Adrenal gland (tissue), 12 donors: ENCODE measurements around the gene HES5. TPM values are rescaled to one million over a fixed set of nuclear protein-coding genes. Genes with fewer than 3 reads are reported as not detected.

Experiments
- DNase-seq, 7 donors: peaks; one replicate each; pipeline ENCODE4 v3.0.0-alpha.2; 2019 to 2020
- H3K27ac ChIP-seq, 5 donors: fragments of 200-600 bp; sonication (generic) in 4 of 5; 1 replicate in 3 of 5; 2 replicates in 2 of 5; pipeline versions ENCODE4 v1.5.1 to v1.8.0; 2016 to 2020; ENCODE audit warnings: mild to moderate bottlenecking in 1 of 5
- H3K27me3 ChIP-seq: fragments of 200-600 bp; 2 replicates; pipeline ENCODE4 v1.8.0; 2021
- H3K36me3 ChIP-seq, 2 donors: fragments of 200-600 bp; replicated peaks in 1 of 2; 1 replicate in 1 of 2; 2 replicates in 1 of 2; pipeline versions ENCODE4 v1.5.1 to v1.8.0; 2018 to 2022
- H3K4me1 ChIP-seq, 2 donors: fragments of 200-600 bp; replicated peaks in 1 of 2; 1 replicate in 1 of 2; 2 replicates in 1 of 2; pipeline versions ENCODE4 v1.5.1 to v1.8.0; 2018 to 2021
- H3K4me3 ChIP-seq, 4 donors: fragments of 200-600 bp; sonication (generic) in 3 of 4; one replicate each; pipeline ENCODE4 v1.5.1; 2016 to 2018
- H3K9me3 ChIP-seq, 3 donors: fragments of 200-600 bp; sonication (generic) in 1 of 3; replicated peaks in 1 of 3; 1 replicate in 2 of 3; 2 replicates in 1 of 3; pipeline versions ENCODE4 v1.5.1 to v1.8.0; 2016 to 2021
- POLR2A ChIP-seq, 2 donors: fragments of 450-650 bp; IDR thresholded peaks; one replicate each; pipeline ENCODE4 v1.6.1; 2017; ENCODE audit warnings: antibody characterized with exemption in 2 of 2, mild to moderate bottlenecking in 2 of 2, moderate library complexity in 1 of 2
- WGBS, 4 donors: extraction: QIAGEN DNeasy Blood & Tissue Kit in 2 of 4; methylation state at CpG; one replicate each; pipeline versions ENCODE4 v1.1.5 to v1.1.7; 2013 to 2017; 5-methylcytosine and 5-hydroxymethylcytosine counted together
- intact Hi-C, 2 donors: fragments of 100-400 bp; cut with DNase I; formaldehyde crosslinking; loops; one replicate each; pipeline versions ENCODE4 v1.14.1 to v1.15.0; 2022 to 2023
- polyA plus RNA-seq, 3 donors: library from polyadenylated mRNA; stranded (reverse); fragments of 200-250 nt in 2 of 3; fragments of 350-450 nt in 1 of 3; fragmentation: Illumina TruSeq in 1 of 3; extraction: RNeasy Lipid Tissue Mini Kit (QIAGEN cat#74804) in 1 of 3; gene quantifications; one replicate each; pipeline ENCODE4 v1.2.3, GENCODE V29; 2013 to 2014
- total RNA-seq, 9 donors: library from RNA; depleted of rRNA in 4 of 9; stranded (reverse); fragments of >200 nt in 4 of 9; fragments of 120-200 nt in 1 of 9; fragmentation: NEBNext Ultra II Directional in 1 of 9; extraction: Animal tissue kit (Norgen Biotek cat#: 25700) in 1 of 9; gene quantifications; one replicate each; pipeline versions ENCODE4 v1.1.0 to v1.2.4, GENCODE V29; 2013 to 2023
- TF ChIP-seq, protein P1 (sequence below), 6 experiments: fragments of 450-650 bp in 4 of 6; fragments of 200-600 bp in 2 of 6; sonication (generic) in 1 of 6; IDR thresholded peaks; 1 replicate in 5 of 6; 2 replicates in 1 of 6; pipeline versions ENCODE4 v1.5.1 to v1.8.0; 2016 to 2021; ENCODE audit warnings: antibody characterized with exemption in 6 of 6, mild to moderate bottlenecking in 2 of 6, moderate library complexity in 1 of 6
- donor health status: healthy with polysubstance abuse.
- donor health status: Bipolar disorder and iron deficiency.
- donor health status: DM: yes; HTN: yes; CAD: no.
- donor health status: DM: no; HTN: no; CAD: no.
- donor health status: DM: no; HTN: no; CAD: no.
- donor health status: DM: yes; HTN: yes; CAD: no.

Gene HES5
- total and polyA plus RNA-seq, 12 donors, result 0.28 TPM; not detected in 11

DNA sequence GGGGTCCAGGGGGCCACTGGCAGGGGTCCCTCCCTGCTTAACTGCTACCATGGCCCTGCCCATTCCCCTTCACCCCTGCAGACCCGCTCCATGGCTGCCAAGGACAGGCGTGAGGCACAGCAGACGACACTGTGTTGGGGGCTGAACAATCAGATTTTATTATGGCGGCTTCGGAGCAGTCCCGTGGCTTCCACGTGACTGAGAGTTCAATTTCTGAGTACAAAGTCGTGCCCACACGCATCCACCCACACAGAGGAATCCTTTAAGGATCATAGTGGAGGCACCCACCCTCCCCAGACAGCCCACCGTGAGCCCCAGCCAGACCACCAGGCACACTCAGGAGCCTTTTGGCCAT, 1.5 kb downstream of the HES5 start:
- intact Hi-C loops, result no loop called here
- Histone ChIP-seq H3K36me3 (no peaks in the 10 kb centered on the region), H3K9me3 (no peaks in the 10 kb centered on the region), H3K27me3 (peaks cover 33% of the 10 kb centered on the region), H3K4me1 (peaks cover 28 to 57% of the 10 kb centered on the region in 2 donors), H3K27ac (no peak overlapping the region), H3K4me3 (no peak overlapping the region)
- WGBS, 4 donors, result 71 to 78% (median 76%) methylated on average over 10 of the region's 10 CpGs
- no peak for TF ChIP-seq POLR2A (IDR thresholded peaks at IDR 0.05)
- TF ChIP-seq, protein P1, sequence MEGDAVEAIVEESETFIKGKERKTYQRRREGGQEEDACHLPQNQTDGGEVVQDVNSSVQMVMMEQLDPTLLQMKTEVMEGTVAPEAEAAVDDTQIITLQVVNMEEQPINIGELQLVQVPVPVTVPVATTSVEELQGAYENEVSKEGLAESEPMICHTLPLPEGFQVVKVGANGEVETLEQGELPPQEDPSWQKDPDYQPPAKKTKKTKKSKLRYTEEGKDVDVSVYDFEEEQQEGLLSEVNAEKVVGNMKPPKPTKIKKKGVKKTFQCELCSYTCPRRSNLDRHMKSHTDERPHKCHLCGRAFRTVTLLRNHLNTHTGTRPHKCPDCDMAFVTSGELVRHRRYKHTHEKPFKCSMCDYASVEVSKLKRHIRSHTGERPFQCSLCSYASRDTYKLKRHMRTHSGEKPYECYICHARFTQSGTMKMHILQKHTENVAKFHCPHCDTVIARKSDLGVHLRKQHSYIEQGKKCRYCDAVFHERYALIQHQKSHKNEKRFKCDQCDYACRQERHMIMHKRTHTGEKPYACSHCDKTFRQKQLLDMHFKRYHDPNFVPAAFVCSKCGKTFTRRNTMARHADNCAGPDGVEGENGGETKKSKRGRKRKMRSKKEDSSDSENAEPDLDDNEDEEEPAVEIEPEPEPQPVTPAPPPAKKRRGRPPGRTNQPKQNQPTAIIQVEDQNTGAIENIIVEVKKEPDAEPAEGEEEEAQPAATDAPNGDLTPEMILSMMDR (IDR thresholded peaks at IDR 0.05), result no peak
- DNase-seq, result no peak

DNA sequence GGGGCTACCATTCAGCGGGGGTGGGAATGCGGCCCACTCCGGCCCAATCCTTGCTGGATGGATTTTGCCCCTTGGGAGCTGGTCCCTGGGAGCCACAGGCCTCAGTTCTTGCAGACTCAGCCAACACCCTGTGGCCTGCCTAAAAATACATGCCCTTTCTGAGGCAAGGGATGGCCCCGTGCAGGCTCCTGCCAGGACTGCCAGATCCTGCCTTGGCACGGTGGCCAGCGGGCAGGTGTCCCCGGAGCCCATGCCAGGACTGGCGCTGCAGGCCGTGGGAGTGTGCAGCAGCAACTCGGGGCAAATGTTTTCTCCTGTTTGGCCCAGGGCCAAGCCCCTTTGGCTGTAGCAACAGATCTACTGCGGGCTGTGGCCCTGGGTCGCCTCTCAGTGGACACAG, 2.0 kb downstream of the HES5 start:
- H3K27ac ChIP-seq, result no peak overlapping the region
- WGBS, 4 donors, result 62 to 93% (median 74%) methylated on average over 2 to 12 of the region's 12 CpGs
- peaks cover 31% of the 10 kb centered on the region for H3K27me3 ChIP-seq

DNA sequence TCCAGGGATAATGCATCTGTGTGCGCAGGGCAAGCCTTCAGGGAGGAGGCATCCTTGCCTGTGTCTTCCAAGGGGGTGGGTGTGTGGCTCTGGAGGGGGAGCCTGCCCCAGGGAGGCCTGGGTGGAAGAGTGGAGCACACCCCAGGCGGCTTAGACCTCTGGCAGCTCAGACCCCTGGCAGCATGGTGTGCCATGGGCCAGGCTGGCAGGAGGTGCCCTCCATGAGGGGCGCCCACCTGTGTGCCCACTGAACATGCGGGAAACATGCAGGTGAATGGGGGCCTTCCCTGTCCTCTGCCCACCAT, 2.6 kb downstream of the HES5 start:
- H3K36me3 ChIP-seq, result no peaks in the 10 kb centered on the region
- no peak for TF ChIP-seq POLR2A (IDR thresholded peaks at IDR 0.05)
- TF ChIP-seq, protein P1 (IDR thresholded peaks at IDR 0.05), result no peak
- peaks cover 28 to 62% of the 10 kb centered on the region in 2 donors for H3K4me1 ChIP-seq
- 94 to 100% (median 94%) methylated on average over 1 to 4 of the region's 4 CpGs; no CpG with 5 or more reads in 1 of the 4 donors for WGBS, 4 donors
- no peak for DNase-seq
- no peaks in the 10 kb centered on the region for H3K9me3 ChIP-seq
- H3K4me3 ChIP-seq, result no peak overlapping the region
- intact Hi-C loops, result no loop called here
- H3K27ac ChIP-seq, result peak overlapping the region in 1 of 5 donors; percentile 16
- peaks cover 27% of the 10 kb centered on the region for H3K27me3 ChIP-seq

More for the DNA sequence above, 2.0 kb downstream of the HES5 start:
- Histone ChIP-seq H3K4me3 (no peak overlapping the region), H3K4me1 (peaks cover 28 to 61% of the 10 kb centered on the region in 2 donors), H3K36me3 (no peaks in the 10 kb centered on the region), H3K9me3 (no peaks in the 10 kb centered on the region)
- intact Hi-C loops, result no loop called here
- DNase-seq, result peak in 3 of 7 donors; percentile 32 to 45 (median 39)
- TF ChIP-seq, protein P1 (IDR thresholded peaks at IDR 0.05), result no peak

DNA sequence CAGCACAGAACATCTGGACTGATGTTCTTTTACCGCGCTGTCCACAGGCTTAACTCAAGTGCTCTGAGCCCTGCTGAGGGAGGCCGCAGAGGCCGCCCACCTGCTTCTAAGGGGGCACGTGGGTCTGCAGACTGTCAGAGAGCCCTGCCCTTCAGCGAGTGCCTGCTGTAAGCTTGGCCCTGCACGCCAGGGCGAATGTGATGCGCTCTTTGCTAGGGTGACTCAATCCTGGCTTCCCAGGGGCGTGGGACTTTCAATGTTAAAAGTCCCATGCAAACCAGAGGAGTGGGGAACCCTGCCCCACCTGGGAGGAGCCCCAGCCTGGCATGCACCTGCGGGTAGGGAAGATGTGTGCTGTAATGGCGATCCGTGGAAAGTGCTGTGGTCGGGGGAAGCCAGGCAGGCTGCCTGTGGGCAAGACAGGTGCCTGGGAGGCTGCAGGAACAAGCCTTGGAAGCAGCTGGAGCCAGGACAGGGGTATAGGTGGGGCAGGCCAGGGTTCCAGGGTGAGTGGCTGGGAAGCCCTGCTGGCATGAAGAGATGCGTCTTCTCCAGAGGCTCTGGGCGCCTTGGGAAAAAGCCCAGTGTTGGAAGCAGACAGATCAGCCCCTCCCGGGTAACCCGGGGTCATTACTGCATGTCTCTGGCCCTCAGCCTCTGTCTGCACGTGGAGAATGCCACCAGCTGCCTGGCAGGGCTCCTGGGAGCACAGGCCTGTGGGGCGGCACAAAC, 3.1 kb downstream of the HES5 start:
- Histone ChIP-seq H3K9me3 (no peaks in the 10 kb centered on the region), H3K4me1 (peaks cover 28 to 62% of the 10 kb centered on the region in 2 donors), H3K36me3 (no peaks in the 10 kb centered on the region), H3K27ac (peak overlapping the region in 3 of 5 donors; percentile 72 to 92 (median 82)), H3K4me3 (peak overlapping the region in 2 of 4 donors; percentile 57 to 94), H3K27me3 (peaks cover 22% of the 10 kb centered on the region)
- WGBS, 4 donors, result 41 to 75% (median 44%) methylated on average over 5 to 20 of the region's 20 CpGs
- no peak for TF ChIP-seq POLR2A (IDR thresholded peaks at IDR 0.05)
- intact Hi-C loops, result no loop called here
- peak; percentile 46 to 76 (median 72) for DNase-seq
